GM23338 (cell line): ENCODE measurements around the gene SMYD5. TPM values are rescaled to one million over a fixed set of nuclear protein-coding genes. Genes with fewer than 3 reads are reported as not detected.

Experiments used
- ATAC-seq: fragments of 200-7000 bp; cut with Tn5 transposase; 3 replicates; pipeline ENCODE4 v1.9.1; 2020
- DNase-seq: peaks from one replicate; pipeline ENCODE4 v3.0.0-alpha.2; 2015; ENCODE audit warnings: low spot score
- H2AFZ ChIP-seq: fragments of 200-600 bp; sonication (generic); 2 replicates; pipeline ENCODE4 v1.8.0; 2016; ENCODE audit warnings: antibody characterized with exemption, mild to moderate bottlenecking, moderate library complexity
- H3F3A ChIP-seq: fragments of 200-600 bp; sonication (generic); replicated peaks from 2 replicates; pipeline ENCODE4 v1.8.0; 2017; ENCODE audit warnings: antibody characterized with exemption, mixed run types, low read depth
- H3K27ac ChIP-seq: fragments of 200-600 bp; sonication (generic); 2 replicates; pipeline ENCODE4 v1.6.1; 2016; ENCODE audit warnings: low read depth
- H3K27me3 ChIP-seq: fragments of 200-600 bp; sonication (generic); 2 replicates; pipeline ENCODE4 v1.8.0; 2016; ENCODE audit warnings: mild to moderate bottlenecking, mixed run types, moderate library complexity; ENCODE audit not compliant: insufficient read depth
- H3K36me3 ChIP-seq: fragments of 200-600 bp; sonication (generic); 2 replicates; pipeline ENCODE4 v1.8.0; 2016; ENCODE audit warnings: mild to moderate bottlenecking; ENCODE audit not compliant: insufficient read depth
- H3K4me1 ChIP-seq: fragments of 200-600 bp; sonication (generic); 2 replicates; pipeline ENCODE4 v1.8.0; 2016; ENCODE audit warnings: mild to moderate bottlenecking, moderate library complexity; ENCODE audit not compliant: insufficient read depth
- H3K4me2 ChIP-seq: fragments of 200-600 bp; sonication (generic); 2 replicates; pipeline ENCODE4 v1.7.1; 2017; ENCODE audit warnings: mixed run types
- H3K4me3 ChIP-seq: fragments of 200-600 bp; sonication (generic); 2 replicates; pipeline ENCODE4 v1.6.1; 2016; ENCODE audit warnings: mixed run types
- H3K79me2 ChIP-seq: fragments of 200-600 bp; sonication (generic); replicated peaks from 2 replicates; pipeline ENCODE4 v1.8.0; 2017; ENCODE audit warnings: mild to moderate bottlenecking; ENCODE audit not compliant: insufficient read depth
- H3K9me2 ChIP-seq: fragments of 200-600 bp; sonication (generic); 2 replicates; pipeline ENCODE4 v1.8.0; 2017; ENCODE audit not compliant: insufficient read depth
- H4K20me1 ChIP-seq: fragments of 200-600 bp; sonication (generic); replicated peaks from 2 replicates; pipeline ENCODE4 v1.8.0; 2017; ENCODE audit warnings: mild to moderate bottlenecking; ENCODE audit not compliant: insufficient read depth
- H3K27ac Mint-ChIP-seq: 2 replicates; pipeline ENCODE4 v1.8.0; 2020; ENCODE audit warnings: inconsistent platforms, mild to moderate bottlenecking, moderate library complexity, mixed read lengths
- H3K27me3 Mint-ChIP-seq: 3 replicates; pipeline ENCODE4 v1.8.0; 2022; ENCODE audit warnings: low read depth, mild to moderate bottlenecking, moderate library complexity, mixed read lengths, inconsistent platforms; ENCODE audit not compliant: insufficient read depth, poor library complexity
- H3K36me3 Mint-ChIP-seq: 3 replicates; pipeline ENCODE4 v1.8.0; 2021; ENCODE audit warnings: low read depth, mild to moderate bottlenecking, inconsistent platforms, moderate library complexity, mixed read lengths
- H3K4me1 Mint-ChIP-seq: 3 replicates; pipeline ENCODE4 v1.8.0; 2020; ENCODE audit warnings: mild to moderate bottlenecking, inconsistent platforms, mixed read lengths
- H3K4me3 Mint-ChIP-seq: 3 replicates; pipeline ENCODE4 v1.8.0; 2021; ENCODE audit warnings: moderate library complexity, mild to moderate bottlenecking, inconsistent platforms, mixed read lengths
- H3K9me3 Mint-ChIP-seq: 3 replicates; pipeline ENCODE4 v1.8.0; 2020; ENCODE audit warnings: moderate library complexity, mild to moderate bottlenecking, inconsistent platforms, mixed read lengths
- CREB1 ChIP-seq: fragments of 250-450 bp; sonication (Bioruptor Pico); IDR thresholded peaks from 2 replicates; pipeline ENCODE4 v1.5.0; 2020; ENCODE audit warnings: low read depth, mild to moderate bottlenecking, moderate library complexity
- ETS1 ChIP-seq: IDR thresholded peaks from 2 replicates; pipeline ENCODE4 v1.6.1; 2016; ENCODE audit warnings: antibody characterized with exemption
- EZH2 ChIP-seq: fragments of 200-600 bp; sonication (generic); IDR thresholded peaks from one replicate; pipeline ENCODE4 v1.8.0; 2017; ENCODE audit warnings: antibody characterized with exemption, mild to moderate bottlenecking, low read depth; ENCODE audit not compliant: unreplicated experiment
- EZH2phosphoT487 ChIP-seq: fragments of 200-600 bp; sonication (generic); IDR thresholded peaks from one replicate; pipeline ENCODE4 v1.8.1; 2018; ENCODE audit warnings: antibody characterized with exemption; ENCODE audit not compliant: unreplicated experiment
- NANOG ChIP-seq: IDR thresholded peaks from 2 replicates; pipeline ENCODE4 v1.6.1; 2016; ENCODE audit warnings: antibody characterized with exemption, borderline replicate concordance
- STAT1 ChIP-seq: IDR thresholded peaks from one replicate; pipeline ENCODE4 v1.6.1; 2016; ENCODE audit warnings: antibody characterized with exemption; ENCODE audit not compliant: unreplicated experiment
- ZNF114 ChIP-seq: fragments of 250-450 bp; sonication (Bioruptor Pico); IDR thresholded peaks from 2 replicates; pipeline ENCODE4 v1.5.0; 2020; ENCODE audit warnings: mild to moderate bottlenecking, moderate library complexity
- ZNF331 ChIP-seq: fragments of 250-450 bp; sonication (Bioruptor Pico); IDR thresholded peaks from 2 replicates; pipeline ENCODE4 v1.5.0; 2020; ENCODE audit warnings: low read depth, mild to moderate bottlenecking, moderate library complexity
- polyA plus RNA-seq: library from polyadenylated mRNA; unstranded; fragments of >200 nt; fragmentation: Nextera tagmentation; extraction: Ambion mirVana; gene quantifications from 2 replicates; pipeline ENCODE4 v1.2.1, GENCODE V29; 2016
- total RNA-seq: library from RNA; depleted of rRNA; stranded (reverse); fragments of >200 nt; shearing (Covaris generic); gene quantifications from 2 replicates; pipeline ENCODE4 v1.2.3, GENCODE V29; 2014
- TF ChIP-seq, protein P1 (sequence below): IDR thresholded peaks from one replicate; pipeline ENCODE4 v1.6.1; 2018; ENCODE audit warnings: antibody characterized with exemption; ENCODE audit not compliant: unreplicated experiment

SMYD5 gene
- total and polyA plus RNA-seq, 2 experiments from 2014 or later, result 20.5 to 45.8 TPM

DNA sequence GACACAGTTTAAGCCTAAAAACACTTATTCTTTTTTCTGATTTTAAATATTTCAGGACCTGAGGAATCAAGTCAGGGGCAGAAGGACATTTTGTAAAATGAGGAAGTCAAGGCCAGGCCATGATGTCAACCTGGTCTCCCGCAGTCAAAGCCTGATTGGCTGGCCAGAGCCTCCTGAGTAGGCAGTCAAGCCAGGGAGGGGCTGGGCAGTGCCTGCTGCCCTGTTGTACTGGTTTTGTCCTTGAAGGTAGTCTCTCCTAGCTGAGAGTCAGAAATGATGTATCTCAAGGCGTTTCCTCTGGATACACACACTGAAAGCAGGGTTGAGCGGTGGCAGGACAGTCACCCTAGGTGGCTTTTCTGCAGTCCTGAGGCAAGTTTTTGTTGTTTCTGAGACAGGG is 39.9 kb downstream of the SMYD5 start:
- peaks cover 13% of the 10 kb centered on the region for H3K36me3 ChIP-seq
- no peak overlapping the region for H3K4me2 ChIP-seq
- TF ChIP-seq ETS1 (no peak), EZH2phosphoT487 (no peak), EZH2 (no peak)
- no peak for DNase-seq
- H3K4me3 ChIP-seq, result no peak overlapping the region
- H4K20me1 ChIP-seq, result peaks cover 34% of the 10 kb centered on the region
- no peaks in the 10 kb centered on the region for H3K9me2 ChIP-seq
- no peaks in the 10 kb centered on the region for H3K79me2 ChIP-seq
- H3K27ac Mint-ChIP-seq, result no peak overlapping the region
- H3K27me3 Mint-ChIP-seq, result peaks cover 8% of the 10 kb centered on the region
- H3K9me3 Mint-ChIP-seq, result no peaks in the 10 kb centered on the region
- no peaks in the 10 kb centered on the region for H3K27me3 ChIP-seq
- H3K4me3 Mint-ChIP-seq, result no peak overlapping the region
- no peak overlapping the region for H3K27ac ChIP-seq
- ATAC-seq, result peak; percentile 5; the same call in 1 of the 3 replicates
- H3K36me3 Mint-ChIP-seq, result peaks cover 51% of the 10 kb centered on the region
- H3K4me1 Mint-ChIP-seq, result peaks cover 18% of the 10 kb centered on the region; the same call in 2 of the 3 replicates
- H3K4me1 ChIP-seq, result peaks cover 5% of the 10 kb centered on the region; the same call in 1 of the 2 replicates
- no peak overlapping the region for H2AFZ ChIP-seq
- peaks cover 11% of the 10 kb centered on the region; the same call in 1 of the 2 replicates for H3F3A ChIP-seq

DNA sequence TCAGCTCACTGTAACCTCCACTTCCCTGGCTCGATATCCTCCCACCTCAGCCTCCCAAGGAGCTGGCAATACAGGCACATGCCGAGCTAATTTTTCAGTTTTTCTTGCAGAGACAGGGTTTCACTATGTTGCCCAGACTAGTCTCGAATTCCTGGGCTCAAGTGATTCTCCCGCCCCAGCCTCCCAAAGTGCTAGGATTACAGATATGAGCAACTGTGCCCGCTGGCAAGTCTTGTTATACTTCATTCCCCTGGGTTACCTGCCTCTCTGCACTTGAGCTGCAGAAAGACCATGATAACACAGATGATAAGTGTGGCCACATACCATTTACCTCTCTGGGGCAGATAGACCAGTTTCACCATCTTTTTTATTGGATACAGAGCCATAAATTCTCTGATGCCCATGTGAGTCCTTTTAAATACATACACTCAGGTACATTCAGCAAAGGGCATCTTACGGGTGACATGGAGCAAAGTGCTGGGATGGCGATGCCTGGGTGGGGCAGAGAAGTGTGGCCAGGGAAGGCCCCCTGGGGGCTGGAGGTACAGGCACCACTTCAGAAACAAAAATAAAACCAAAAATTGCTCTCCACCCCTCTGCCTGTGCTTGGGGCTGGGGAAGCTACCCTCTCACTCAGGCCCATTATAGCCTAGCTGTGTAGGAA is 40.4 kb downstream of the SMYD5 start:
- Mint-ChIP-seq H3K4me3 (no peak overlapping the region), H3K27ac (no peak overlapping the region), H3K9me3 (no peaks in the 10 kb centered on the region), H3K36me3 (peaks cover 48% of the 10 kb centered on the region), H3K4me1 (peaks cover 18% of the 10 kb centered on the region; the same call in 2 of the 3 replicates), H3K27me3 (peaks cover 13% of the 10 kb centered on the region)
- H3K4me3 ChIP-seq, result no peak overlapping the region
- peaks cover 11% of the 10 kb centered on the region; the same call in 1 of the 2 replicates for H3F3A ChIP-seq
- H3K9me2 ChIP-seq, result no peaks in the 10 kb centered on the region
- H3K27me3 ChIP-seq, result no peaks in the 10 kb centered on the region
- ATAC-seq (no peak; the same call in 2 of the 3 replicates), DNase-seq (no peak)
- no peaks in the 10 kb centered on the region for H3K79me2 ChIP-seq
- H3K27ac ChIP-seq, result no peak overlapping the region; the same call in 1 of the 2 replicates
- H3K4me1 ChIP-seq, result peaks cover 5% of the 10 kb centered on the region; the same call in 1 of the 2 replicates
- no peak overlapping the region for H3K4me2 ChIP-seq
- no peak overlapping the region for H2AFZ ChIP-seq
- peaks cover 29% of the 10 kb centered on the region for H4K20me1 ChIP-seq
- peaks cover 9% of the 10 kb centered on the region for H3K36me3 ChIP-seq
- TF ChIP-seq ZNF331 (CRISPR knock-in tag) (no peak), CREB1 (CRISPR knock-in tag) (no peak), STAT1 (no peak), NANOG (no peak), ZNF114 (no peak), ETS1 (no peak)
- TF ChIP-seq, protein P1, sequence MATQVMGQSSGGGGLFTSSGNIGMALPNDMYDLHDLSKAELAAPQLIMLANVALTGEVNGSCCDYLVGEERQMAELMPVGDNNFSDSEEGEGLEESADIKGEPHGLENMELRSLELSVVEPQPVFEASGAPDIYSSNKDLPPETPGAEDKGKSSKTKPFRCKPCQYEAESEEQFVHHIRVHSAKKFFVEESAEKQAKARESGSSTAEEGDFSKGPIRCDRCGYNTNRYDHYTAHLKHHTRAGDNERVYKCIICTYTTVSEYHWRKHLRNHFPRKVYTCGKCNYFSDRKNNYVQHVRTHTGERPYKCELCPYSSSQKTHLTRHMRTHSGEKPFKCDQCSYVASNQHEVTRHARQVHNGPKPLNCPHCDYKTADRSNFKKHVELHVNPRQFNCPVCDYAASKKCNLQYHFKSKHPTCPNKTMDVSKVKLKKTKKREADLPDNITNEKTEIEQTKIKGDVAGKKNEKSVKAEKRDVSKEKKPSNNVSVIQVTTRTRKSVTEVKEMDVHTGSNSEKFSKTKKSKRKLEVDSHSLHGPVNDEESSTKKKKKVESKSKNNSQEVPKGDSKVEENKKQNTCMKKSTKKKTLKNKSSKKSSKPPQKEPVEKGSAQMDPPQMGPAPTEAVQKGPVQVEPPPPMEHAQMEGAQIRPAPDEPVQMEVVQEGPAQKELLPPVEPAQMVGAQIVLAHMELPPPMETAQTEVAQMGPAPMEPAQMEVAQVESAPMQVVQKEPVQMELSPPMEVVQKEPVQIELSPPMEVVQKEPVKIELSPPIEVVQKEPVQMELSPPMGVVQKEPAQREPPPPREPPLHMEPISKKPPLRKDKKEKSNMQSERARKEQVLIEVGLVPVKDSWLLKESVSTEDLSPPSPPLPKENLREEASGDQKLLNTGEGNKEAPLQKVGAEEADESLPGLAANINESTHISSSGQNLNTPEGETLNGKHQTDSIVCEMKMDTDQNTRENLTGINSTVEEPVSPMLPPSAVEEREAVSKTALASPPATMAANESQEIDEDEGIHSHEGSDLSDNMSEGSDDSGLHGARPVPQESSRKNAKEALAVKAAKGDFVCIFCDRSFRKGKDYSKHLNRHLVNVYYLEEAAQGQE, result no peak
